Activated CD4-positive, alpha-beta T cell treated with anti-CD3 and anti-CD28 coated beads, Interleukin-2, amount 50 U/mL, for 1 hour (primary cell): ENCODE data around the gene MAMLD1.

Experiments
- DNase-seq: peaks from one replicate; pipeline ENCODE4 v3.0.0-alpha.2; 2020

The MAMLD1 gene

DNA sequence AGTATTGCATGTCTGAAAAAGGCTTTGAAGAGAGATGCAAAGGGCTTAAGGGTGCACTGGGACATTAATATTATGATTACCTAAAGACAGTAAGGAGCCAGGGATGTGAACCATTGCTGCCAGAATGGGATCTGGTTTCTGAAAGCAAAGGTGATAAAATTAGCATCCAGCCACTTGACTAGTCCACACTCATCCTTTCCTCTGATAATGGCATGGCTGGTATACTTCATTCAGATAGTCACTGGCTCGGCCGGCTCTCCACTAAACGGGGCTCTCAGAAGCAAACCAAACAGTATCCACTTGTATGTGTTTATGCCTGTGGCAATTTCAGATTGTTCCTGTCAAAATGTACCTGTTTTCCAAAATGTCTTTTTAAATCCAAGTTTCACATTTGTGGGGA lies 46.4 kb downstream of the MAMLD1 start:
- DNase-seq = no peak

- DNase-seq = no peak
These were observed 46.8 kb downstream of the MAMLD1 start for GRCh38 chrX:150409964-150410363.

DNA sequence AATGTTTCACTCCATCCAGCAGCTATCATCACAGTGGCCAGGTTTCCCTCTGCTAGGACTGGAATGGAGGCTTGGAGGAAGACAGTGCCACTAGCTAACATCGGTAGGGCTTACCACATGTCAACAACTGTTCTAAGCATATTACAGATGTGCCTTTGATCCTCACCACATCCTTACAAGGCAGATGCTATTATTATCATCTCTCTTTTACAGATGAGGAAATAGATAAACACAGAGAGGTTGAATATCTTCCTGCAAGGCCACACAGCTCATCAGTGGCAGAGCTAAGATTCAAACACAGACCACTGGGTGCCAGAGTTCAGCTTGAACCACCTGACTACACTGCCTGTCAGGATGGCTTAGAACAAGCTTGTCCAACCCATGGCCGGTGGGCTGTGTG lies 47.4 kb downstream of the MAMLD1 start:
- DNase-seq = no peak

- DNase-seq = no peak
These were observed 48.5 kb downstream of the MAMLD1 start for GRCh38 chrX:150411656-150412055.

DNA sequence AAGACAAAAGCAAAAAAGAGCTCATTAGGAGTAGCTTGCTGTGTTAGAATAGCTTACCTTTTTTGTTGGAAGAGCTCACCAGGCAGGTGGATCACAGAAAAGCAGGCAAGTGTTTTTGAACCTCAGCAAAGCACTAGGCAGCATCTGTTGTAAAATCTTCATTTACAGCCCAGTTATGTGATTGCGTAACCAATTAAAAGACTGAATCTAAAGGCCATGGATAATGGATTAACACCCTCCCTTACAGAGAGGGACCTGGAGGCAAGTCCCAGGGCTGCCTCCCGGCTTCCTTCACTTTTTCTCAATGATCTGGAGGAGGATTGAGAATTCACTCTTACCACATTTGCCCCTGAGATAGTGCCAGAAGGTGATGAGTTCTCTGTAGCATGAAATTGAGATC lies 51.1 kb downstream of the MAMLD1 start:
- DNase-seq = no peak

DNA sequence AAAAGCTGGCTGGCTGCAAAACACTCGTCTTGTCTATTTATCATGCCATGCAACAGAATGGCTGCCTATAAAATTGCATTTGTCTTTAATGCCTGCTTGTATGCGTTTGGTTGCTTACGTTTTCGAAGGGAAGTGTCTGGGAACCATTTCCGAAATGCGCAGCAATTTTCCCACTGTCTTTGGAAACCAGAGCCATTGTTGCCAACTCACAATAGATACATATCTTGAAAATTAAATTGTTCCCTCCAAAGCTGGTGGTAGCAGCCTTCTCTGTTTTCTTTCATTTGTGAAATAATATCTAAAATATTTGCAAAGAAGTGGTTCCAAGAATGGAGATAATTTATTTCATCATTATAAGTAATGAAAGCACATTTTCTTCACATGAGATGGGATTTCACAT lies 53.4 kb downstream of the MAMLD1 start:
- DNase-seq = no peak

DNA sequence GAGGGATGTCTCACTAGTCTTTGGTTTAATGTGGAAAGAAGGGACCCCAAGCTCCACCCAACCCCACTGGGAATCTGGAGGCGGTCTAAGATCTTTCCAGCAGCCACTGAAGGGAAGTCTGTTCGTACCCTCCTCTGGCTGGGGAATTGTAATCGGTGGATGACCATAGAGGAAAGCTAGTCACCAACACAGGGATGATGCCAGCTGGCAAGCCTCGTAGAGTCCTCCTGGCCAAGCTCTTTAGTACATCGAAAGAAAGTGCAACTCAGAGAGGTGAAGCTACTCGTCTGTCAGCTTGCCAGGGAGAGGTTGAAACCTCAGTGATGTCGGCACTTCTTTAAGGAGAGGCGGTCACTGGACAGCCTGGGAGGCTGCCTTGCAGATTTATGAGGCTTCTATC lies 58.7 kb downstream of the MAMLD1 start:
- no peak for DNase-seq

DNA sequence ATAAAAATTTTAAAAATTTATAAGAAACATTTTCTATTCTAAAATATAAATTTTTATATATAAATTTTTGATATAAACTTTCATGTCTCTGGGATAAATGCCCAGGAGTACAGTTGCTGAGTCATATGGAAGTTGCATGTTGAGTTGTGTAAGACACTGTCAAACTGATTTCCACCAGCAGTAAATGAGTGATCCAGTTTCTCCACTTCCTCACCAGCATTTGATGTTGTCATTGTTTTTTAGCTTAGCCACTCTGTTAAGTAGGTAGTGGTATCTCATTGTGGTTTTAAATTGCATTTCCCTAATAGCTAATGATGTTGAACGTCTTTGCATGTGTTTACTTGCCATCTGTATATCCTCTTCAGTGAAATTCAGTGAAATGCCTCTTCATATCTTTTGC lies 66.5 kb downstream of the MAMLD1 start:
- no peak for DNase-seq

DNA sequence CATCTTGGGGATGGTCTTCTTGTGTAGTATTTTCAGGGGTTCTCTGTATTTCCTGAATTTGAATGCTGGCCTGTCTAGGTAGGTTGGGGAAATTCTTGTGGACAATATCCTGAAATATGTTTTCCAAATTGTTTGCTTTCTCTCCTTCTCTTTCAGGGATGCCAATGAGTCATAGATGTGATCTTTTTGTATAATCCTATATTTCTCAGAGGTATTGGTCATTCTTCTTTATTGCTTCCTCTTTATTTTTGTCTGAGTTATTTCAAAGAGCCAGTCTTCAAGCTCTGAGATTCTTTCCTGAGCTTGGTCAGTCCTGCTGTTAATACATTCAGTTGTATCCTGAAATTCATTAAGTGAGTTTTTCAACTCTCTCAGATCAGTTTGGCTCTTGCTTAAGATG lies 73.1 kb downstream of the MAMLD1 start:
- DNase-seq = no peak

GRCh38 chrX:150438165-150438564 lies 75.0 kb downstream of the MAMLD1 start:
- no peak for DNase-seq

DNA sequence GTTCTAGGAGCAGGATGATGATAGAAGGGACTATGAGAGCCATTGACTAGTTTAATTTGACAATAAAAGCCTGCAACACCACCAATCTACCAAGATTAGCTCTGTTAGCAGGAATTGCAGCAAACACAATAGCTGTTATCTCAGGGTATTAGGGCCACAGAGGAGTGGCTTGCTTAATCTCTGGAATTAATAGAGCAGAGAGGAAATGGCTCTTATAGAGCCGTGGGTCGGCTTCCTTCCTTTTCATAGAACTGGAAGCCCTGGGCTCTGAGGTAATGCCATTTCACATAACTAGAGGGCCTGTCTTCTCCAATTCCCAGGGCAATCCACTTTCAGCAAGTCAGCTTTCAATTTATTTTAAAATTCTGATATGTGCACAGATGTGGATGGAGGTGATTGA lies 83.0 kb downstream of the MAMLD1 start:
- no peak for DNase-seq

DNA sequence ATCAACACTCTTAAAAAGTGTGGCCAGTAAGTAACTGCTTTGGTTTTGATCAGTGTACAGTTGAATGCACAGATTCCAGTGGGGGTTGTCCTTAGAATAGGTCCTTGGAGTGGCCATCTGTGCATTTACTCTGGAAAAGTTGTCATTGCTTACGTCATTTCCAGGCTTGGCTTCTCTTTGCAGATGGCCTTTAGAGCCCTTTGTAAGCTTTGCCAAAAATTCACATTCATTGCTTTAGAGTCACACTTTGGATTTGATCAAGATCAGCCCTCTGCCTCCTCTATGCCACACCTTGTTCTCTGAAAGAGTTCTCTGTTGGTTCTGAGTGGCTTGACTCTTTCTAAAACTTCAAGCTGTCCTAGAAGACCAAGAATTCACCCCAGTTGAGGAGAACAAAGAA lies 83.9 kb downstream of the MAMLD1 start:
- no peak for DNase-seq

DNA sequence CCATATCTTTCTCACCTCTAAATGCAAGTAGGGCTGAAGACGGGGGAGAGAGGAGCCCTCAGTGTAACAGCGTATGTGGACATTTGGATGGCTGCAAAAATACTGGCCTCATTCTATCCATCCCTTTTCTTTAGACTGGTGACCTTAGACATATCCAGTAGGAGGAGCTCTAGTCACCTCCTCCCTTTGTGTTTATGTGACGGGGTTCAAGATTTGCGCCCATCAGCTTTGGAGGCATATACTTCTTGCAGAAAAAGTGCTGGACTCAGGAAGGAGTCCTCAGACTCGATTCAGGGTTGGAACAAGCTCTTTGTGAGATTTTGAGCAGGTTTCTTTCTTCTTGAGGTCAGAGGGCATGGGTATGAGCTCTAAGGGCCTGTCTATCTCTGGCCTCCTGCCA lies 86.2 kb downstream of the MAMLD1 start:
- DNase-seq = no peak

DNA sequence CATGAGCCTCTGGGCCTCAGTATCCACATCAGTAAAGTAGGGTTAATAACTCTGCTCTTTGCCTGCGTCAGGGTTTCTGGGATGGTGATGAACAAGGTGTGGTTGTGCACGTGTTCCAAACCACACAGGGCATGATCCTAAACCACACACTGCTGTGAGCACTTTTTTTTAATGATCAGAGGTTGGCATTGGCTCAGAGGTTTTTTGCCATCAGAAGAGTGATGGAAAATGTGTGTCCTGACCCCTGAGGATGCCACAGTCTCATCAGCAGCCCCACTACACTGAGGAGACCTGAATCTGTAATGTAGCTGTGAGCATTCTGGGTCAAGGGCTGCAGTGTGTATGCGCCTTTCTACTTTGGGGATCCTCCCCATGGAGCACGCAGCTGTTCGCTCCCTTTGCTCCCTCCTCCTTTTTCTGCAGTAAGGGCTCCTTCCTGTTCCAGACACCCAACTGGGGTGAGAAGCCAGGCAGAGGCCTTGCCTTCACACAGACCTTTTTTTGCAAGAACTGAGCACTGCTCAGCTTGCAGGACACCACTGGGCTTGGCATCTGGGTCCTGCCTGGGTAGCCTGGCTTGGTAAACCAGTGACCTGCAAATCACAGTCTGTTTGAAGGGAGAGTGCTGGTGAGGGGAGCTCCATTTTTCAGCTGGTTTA lies 87.5 kb downstream of the MAMLD1 start:
- no peak for DNase-seq

GRCh38 chrX:150451953-150452352 lies 88.8 kb downstream of the MAMLD1 start:
- no peak for DNase-seq

DNA sequence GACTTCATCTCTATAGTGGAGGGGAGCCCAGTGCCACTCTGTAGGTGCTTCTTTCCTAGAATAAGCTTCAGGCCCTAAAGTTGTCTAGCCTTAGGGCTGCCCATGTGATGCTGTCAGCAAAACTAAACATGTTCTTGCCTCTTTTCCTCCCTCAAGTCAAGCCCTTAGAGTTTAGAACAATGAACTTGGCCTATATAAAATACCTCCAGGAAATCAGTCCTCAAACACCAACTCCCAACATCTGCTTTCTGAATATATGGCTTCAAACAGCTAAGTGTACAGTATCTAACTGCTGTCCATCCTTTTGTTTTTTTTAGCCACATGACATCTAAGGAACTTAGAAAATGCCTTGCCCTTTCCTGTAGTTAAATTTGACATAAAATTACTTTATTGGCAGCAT lies 91.0 kb downstream of the MAMLD1 start:
- DNase-seq = no peak

DNA sequence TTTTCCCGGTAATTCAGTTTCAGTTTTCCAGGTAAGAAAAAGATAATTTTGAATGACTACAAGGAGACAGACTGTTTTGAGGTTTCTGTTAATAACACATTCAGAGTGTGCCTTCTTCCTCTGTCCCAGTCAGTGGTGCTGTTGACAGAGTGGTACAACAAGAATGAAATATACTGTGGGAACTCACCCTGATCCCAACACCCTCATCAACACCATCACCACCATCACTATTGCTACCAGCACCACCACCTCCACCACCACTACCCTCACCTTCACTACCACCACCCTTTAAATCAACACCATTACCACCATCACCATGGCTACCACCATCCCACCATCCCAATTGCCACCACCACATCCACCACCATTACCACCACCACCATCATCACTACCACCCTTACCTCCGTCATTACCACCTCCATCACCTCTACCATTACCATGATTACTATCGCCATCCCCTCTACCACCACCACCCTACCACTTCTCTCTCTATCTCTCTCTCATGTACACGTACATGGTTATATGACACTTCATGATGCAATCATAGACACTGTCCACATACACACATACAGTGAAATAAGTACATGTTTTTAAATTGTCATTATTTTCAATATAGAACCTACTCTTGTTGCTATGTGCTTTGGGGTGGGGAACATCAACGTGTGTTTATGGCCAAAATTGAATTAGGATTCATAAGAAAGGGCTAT lies 91.5 kb downstream of the MAMLD1 start:
- DNase-seq = no peak

GRCh38 chrX:150455215-150455608 lies 92.1 kb downstream of the MAMLD1 start:
- no peak for DNase-seq

- DNase-seq = no peak
These were observed 93.3 kb downstream of the MAMLD1 start for GRCh38 chrX:150456466-150456865.

GRCh38 chrX:150456941-150457340 lies 93.8 kb downstream of the MAMLD1 start:
- no peak for DNase-seq

DNA sequence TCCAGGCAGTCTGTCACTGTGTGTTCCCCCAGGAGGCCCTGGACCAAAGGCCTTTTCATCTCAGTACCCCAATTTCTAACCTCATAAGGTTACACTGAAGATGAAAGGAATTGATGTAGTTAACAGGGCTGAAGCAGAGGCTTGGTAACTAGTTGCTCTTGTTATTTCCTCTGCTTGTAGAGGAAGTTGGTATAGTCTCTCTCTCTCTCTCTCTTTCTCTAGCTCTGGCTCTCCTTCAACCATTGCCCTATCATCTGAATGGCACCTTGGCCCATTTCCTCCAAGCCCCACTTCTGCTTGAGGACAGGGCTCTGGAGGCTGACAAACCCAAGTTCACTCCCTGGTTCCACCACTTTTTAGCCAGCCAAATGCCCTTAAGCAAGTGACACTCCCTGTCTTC lies 96.1 kb downstream of the MAMLD1 start:
- no peak for DNase-seq

DNA sequence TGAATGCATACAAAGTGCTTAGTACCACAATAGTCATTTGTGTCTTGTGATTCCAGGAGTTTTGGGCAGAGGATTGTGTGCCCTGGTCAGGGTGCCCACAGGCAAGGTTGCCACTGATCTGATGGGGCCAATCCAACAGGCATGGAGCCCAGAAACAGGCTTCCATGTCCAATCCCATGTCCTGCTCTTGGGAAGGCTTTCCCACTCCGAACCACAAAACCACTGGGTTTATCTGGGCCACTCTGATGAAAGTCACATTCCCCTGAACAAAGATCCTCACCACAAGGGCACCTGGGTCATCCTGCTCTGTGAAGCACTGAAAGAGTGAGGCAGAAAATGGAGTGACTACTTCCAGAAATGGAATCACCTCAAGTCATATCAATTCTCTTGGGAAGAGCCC lies 96.9 kb downstream of the MAMLD1 start:
- DNase-seq = no peak

DNA sequence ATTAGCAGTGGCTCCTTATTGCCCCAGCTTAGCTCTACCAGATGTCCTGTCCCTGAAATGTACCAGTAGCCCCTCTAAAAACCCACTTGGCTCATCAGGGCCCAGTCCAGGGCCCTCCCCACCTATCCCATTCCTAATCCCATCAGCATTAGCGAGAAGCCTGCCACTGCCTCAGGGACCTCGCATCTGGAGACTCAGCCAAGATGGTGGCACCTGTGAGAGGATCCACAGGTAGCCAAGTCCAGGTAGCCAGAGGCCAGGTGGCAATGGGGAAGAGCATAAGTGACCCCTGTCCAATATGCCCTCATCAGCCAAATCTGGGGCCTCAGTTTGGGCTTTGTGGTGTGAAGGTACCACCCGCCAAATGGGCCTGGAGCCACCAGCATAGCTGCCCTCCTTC lies 97.7 kb downstream of the MAMLD1 start:
- DNase-seq = no peak

DNA sequence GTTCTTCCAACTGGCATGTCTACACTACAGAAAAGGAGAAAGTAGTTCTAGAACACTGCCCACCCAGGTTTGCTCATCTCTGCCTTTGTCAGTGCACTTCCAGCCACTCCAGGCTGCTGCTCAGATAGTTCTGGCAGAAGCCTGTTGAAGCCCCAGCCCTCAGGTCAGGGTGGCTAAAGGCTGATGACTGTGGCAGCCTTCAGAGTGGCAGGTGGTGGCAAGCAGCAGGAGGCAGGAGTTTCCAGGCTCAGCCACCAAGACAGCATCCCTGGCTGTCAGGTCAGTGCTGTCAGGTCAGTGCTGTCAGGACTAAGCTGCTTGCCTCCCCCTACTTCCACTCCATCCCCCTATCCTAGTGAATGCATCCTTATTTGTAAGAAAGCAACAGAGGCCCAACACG lies 100.4 kb downstream of the MAMLD1 start:
- DNase-seq = no peak

- no peak for DNase-seq
These were observed 100.9 kb downstream of the MAMLD1 start for GRCh38 chrX:150464001-150464400.
